Stomach (tissue), 4 donors: ENCODE measurements around the gene AP1M1.

Experiments used
- CTCF ChIP-seq, 7 experiments: fragments of 450-650 bp in 4 of 7; fragments of 200-600 bp in 3 of 7; sonication (generic) in 3 of 7; IDR thresholded peaks; one replicate each; pipeline ENCODE4 v1.5.1; 2016 to 2019; ENCODE audit warnings: antibody characterized with exemption in 7 of 7, control low read depth in 2 of 7, mild to moderate bottlenecking in 1 of 7
- EP300 ChIP-seq: sonication (generic); formaldehyde crosslinking; IDR thresholded peaks from one replicate; pipeline ENCODE4 v1.6.1; 2017; ENCODE audit warnings: antibody characterized with exemption
- POLR2A ChIP-seq, 4 donors: fragments of 450-650 bp; IDR thresholded peaks; one replicate each; pipeline ENCODE4 v1.6.1; 2016; ENCODE audit warnings: antibody characterized with exemption in 4 of 4, control low read depth in 2 of 4, mild to moderate bottlenecking in 1 of 4, moderate library complexity in 1 of 4
- POLR2AphosphoS5 ChIP-seq, 3 donors: sonication (generic); formaldehyde crosslinking; IDR thresholded peaks; one replicate each; pipeline ENCODE4 v1.6.1; 2016; ENCODE audit warnings: antibody characterized with exemption in 3 of 3

DNA sequence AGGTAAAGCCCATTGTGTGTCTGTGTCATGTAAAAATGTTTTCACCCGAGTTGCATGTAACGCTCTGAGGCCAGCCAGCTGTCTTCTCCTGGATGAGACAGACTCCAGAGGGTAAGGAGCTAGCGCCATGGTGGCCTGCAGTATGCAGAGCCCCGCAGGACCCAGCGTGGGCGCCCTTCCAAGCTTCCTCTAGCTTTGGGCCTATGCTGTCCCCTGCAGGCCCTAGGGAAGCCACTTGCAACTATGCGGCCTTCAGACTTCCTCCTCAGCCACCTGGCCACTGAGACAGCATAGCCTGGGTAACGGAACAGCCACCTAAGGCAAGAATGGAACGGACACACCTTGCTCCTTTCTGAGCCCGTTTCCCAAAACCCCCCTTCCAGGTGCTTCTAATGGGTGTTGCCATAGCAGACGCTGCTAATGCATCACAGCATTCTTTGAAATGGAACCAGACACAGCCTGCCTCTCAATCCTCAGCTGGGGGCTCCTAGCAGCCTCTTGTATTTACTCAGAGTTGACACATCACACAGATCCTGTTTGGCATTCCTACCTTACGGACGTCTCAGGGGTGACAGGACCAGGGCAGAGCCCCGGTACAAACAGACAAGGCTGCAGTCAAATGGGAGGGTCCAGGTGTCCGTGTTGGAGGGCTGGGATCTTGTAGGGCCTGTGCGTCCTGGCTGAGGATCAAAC is 6.3 kb upstream of the AP1M1 start:
- TF ChIP-seq CTCF (IDR thresholded peaks at IDR 0.05) (no peak), POLR2A (IDR thresholded peaks at IDR 0.05) (no peak), EP300 (no peak), POLR2AphosphoS5 (IDR thresholded peaks at IDR 0.05) (no peak)
